ENCODE measurements around the gene VWA8. TPM values are rescaled to one million over a fixed set of nuclear protein-coding genes. Genes with fewer than 3 reads are reported as not detected.

The VWA8 gene
- total RNA-seq, 3 donors from 2014 or later = 18.4 to 43.5 (median 34.7) TPM

DNA sequence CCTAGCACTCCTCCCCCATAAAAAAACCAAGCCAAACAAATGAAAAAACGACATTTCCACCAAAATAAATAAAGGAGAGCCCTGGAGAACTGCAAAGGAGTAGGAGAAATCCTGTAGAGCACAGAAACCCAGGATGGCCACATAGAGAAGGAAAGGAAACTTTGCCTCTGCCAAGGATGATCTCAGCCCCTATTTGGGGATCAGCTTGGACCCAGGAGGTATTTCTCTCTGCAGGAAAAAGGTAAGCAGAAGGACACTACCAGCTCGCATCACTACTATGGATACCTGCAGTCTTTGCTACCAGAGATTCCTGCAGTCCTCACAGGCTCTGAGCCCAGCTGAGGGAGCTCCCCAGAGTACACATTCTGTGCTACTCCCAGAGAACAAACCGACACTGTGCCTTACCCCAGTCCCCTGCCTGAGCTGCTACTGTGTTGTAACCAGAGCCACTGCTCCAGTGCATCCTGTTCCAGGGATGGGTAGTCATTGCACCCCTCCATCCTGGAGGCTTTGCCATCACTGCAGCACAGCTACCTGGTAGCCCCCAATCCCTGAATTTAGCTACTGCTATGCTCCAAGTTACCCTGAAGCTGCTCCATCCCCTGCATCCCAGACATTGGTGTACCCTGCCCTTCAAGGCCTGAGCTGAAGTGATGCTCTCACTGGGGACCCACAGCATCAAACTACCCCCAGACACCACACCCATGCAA, 41.7 kb downstream of the VWA8 start:
- no peak for DNase-seq (ENCODE audit: low spot score in 2 of 2)
- H3K27ac ChIP-seq = no peak overlapping the region
- intact Hi-C loops (cut with DNase I; ENCODE audit: low total_unique reads) = no loop called here
- H3K36me3 ChIP-seq = no peaks in the 10 kb centered on the region
- H3K4me1 ChIP-seq = no peaks in the 10 kb centered on the region
- H3K27me3 ChIP-seq = no peaks in the 10 kb centered on the region
- TF ChIP-seq, protein P1, sequence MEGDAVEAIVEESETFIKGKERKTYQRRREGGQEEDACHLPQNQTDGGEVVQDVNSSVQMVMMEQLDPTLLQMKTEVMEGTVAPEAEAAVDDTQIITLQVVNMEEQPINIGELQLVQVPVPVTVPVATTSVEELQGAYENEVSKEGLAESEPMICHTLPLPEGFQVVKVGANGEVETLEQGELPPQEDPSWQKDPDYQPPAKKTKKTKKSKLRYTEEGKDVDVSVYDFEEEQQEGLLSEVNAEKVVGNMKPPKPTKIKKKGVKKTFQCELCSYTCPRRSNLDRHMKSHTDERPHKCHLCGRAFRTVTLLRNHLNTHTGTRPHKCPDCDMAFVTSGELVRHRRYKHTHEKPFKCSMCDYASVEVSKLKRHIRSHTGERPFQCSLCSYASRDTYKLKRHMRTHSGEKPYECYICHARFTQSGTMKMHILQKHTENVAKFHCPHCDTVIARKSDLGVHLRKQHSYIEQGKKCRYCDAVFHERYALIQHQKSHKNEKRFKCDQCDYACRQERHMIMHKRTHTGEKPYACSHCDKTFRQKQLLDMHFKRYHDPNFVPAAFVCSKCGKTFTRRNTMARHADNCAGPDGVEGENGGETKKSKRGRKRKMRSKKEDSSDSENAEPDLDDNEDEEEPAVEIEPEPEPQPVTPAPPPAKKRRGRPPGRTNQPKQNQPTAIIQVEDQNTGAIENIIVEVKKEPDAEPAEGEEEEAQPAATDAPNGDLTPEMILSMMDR (IDR thresholded peaks at IDR 0.05) = no peak
- TF ChIP-seq POLR2A (IDR thresholded peaks at IDR 0.05) (no peak), POLR2AphosphoS5 (IDR thresholded peaks at IDR 0.05) (no peak)
- peaks cover 0 to 5% of the 10 kb centered on the region in 2 donors for H3K9me3 ChIP-seq
- no peak overlapping the region for H3K4me3 ChIP-seq

- no peaks in the 10 kb centered on the region for H3K4me1 ChIP-seq
- DNase-seq (ENCODE audit: low spot score in 2 of 2) = no peak
- no peaks in the 10 kb centered on the region for H3K9me3 ChIP-seq
- TF ChIP-seq, protein P1 (IDR thresholded peaks at IDR 0.05) = no peak
- TF ChIP-seq POLR2A (IDR thresholded peaks at IDR 0.05) (no peak), POLR2AphosphoS5 (IDR thresholded peaks at IDR 0.05) (no peak)
- no peaks in the 10 kb centered on the region for H3K36me3 ChIP-seq
- no peak overlapping the region for H3K4me3 ChIP-seq
- no peaks in the 10 kb centered on the region for H3K27me3 ChIP-seq
- intact Hi-C loops (cut with DNase I; ENCODE audit: low total_unique reads) = no loop called here
- no peak overlapping the region for H3K27ac ChIP-seq
Measured at GRCh38 chr13:41917641-41918040, 43.3 kb downstream of the VWA8 start.

DNA sequence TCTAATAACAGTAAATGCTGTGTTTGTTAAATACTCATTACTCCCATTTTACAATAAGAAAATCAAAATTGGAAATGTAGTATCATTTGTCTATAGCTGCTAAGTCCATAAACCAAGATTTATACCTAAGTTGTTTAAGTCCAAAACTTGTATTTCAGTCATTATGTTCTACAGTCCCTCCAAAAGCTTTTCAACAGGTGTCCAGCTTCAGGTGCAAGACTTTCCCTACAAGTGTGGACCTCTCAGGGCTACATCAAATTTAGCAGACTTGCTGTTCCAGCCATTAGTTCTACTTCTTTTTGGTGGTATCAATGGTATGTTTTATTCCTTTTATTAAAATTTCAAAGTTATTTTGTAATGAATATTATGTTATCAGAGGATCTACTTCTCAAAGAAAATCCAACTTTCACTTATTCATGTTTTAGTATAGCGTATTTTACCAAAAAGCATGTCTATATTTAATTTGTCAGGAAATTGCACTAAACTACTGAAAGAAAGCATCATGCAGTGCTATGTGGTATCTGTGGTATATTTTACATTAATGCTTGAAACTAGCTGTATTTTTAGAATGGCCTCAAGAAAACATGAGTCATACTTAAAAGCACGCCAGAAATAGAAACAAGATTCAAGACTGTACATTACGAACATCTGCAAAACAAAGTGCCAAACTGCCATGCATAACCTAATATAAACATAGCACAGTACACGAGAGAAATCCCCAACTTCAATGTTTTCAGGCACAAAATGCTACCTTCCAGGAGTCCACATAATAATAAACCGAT, 44.5 kb downstream of the VWA8 start:
- H3K27me3 ChIP-seq = no peaks in the 10 kb centered on the region
- intact Hi-C loops (cut with DNase I; ENCODE audit: low total_unique reads) = no loop called here
- TF ChIP-seq POLR2AphosphoS5 (IDR thresholded peaks at IDR 0.05) = no peak
- TF ChIP-seq, protein P1 (IDR thresholded peaks at IDR 0.05) = no peak
- TF ChIP-seq POLR2A (IDR thresholded peaks at IDR 0.05) = no peak

GRCh38 chr13:41915081-41915480, 45.8 kb downstream of the VWA8 start:
- Histone ChIP-seq H3K9me3 (no peaks in the 10 kb centered on the region), H3K4me3 (no peak overlapping the region), H3K36me3 (no peaks in the 10 kb centered on the region), H3K4me1 (no peaks in the 10 kb centered on the region), H3K27me3 (no peaks in the 10 kb centered on the region), H3K27ac (no peak overlapping the region)
- no peak for DNase-seq (ENCODE audit: low spot score in 2 of 2)
- intact Hi-C loops (cut with DNase I; ENCODE audit: low total_unique reads) = no loop called here
- TF ChIP-seq, protein P1 (IDR thresholded peaks at IDR 0.05) = no peak
- TF ChIP-seq POLR2A (IDR thresholded peaks at IDR 0.05) (no peak), POLR2AphosphoS5 (IDR thresholded peaks at IDR 0.05) (no peak)

More for the DNA sequence above, 44.5 kb downstream of the VWA8 start:
- Histone ChIP-seq H3K9me3 (no peaks in the 10 kb centered on the region), H3K4me3 (no peak overlapping the region), H3K4me1 (no peaks in the 10 kb centered on the region), H3K27ac (no peak overlapping the region), H3K36me3 (no peaks in the 10 kb centered on the region)
- no peak for DNase-seq (ENCODE audit: low spot score in 2 of 2)

GRCh38 chr13:41914552-41914951, 46.4 kb downstream of the VWA8 start:
- Histone ChIP-seq H3K27ac (no peak overlapping the region), H3K4me1 (no peaks in the 10 kb centered on the region), H3K36me3 (no peaks in the 10 kb centered on the region), H3K9me3 (no peaks in the 10 kb centered on the region), H3K4me3 (no peak overlapping the region), H3K27me3 (no peaks in the 10 kb centered on the region)
- no peak for DNase-seq (ENCODE audit: low spot score in 2 of 2)
- TF ChIP-seq, protein P1 (IDR thresholded peaks at IDR 0.05) = no peak
- TF ChIP-seq POLR2AphosphoS5 (IDR thresholded peaks at IDR 0.05) = no peak
- intact Hi-C loops (cut with DNase I; ENCODE audit: low total_unique reads) = no loop called here

Data from breast epithelium (tissue), 4 donors.